Measurements from ENCODE around the gene SLC2A6. TPM values are rescaled to one million over a fixed set of nuclear protein-coding genes. Genes with fewer than 3 reads are reported as not detected.

The SLC2A6 gene
- polyA plus RNA-seq, 1 experiment: 1.7 TPM

DNA sequence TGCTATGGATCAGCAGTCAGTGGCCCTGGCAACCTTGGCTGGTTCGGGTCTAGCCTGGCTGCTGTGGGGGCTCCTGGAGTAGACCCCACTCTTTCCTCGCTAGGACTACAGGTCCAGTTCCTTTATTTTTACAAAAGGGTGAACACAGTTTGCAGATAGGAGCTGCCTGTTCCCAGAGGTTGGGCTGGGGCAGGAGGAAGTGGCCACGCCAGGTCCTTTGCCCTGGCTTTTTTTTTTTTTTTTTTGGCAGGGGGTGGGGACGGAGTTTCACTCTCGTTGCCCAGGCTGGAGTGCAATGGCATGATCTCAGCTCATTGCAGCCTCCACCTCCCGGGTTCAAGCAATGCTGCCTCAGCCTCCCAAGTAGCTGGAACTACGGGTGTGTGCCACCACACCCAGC is 7.9 kb downstream of the SLC2A6 start:
- no peaks in the 10 kb centered on the region; the same call in 1 of the 2 replicates for H3K9me3 ChIP-seq (ENCODE audit: control insufficient read depth, insufficient read depth, low read length)
- H3K27me3 ChIP-seq (ENCODE audit: control insufficient read depth, insufficient read depth, low read length): no peaks in the 10 kb centered on the region
- no peak for DNase-seq (ENCODE audit: low read depth, low spot score)
- CTCF ChIA-PET: interaction anchor here (0.6 kb wide), 1 partner anchor 365 kb away, joined by 3 read pairs; no protein-coding TSS in a partner anchor
- TF ChIP-seq CTCF (IDR thresholded peaks at IDR 0.05; ENCODE audit: low read depth, low read length): no peak
- H3K4me3 ChIP-seq (ENCODE audit: low read depth, low read length): no peak overlapping the region
- POLR2A ChIA-PET: no interaction called here
- no peak overlapping the region for H3K27ac ChIP-seq (ENCODE audit: low read depth, low read length)

DNA sequence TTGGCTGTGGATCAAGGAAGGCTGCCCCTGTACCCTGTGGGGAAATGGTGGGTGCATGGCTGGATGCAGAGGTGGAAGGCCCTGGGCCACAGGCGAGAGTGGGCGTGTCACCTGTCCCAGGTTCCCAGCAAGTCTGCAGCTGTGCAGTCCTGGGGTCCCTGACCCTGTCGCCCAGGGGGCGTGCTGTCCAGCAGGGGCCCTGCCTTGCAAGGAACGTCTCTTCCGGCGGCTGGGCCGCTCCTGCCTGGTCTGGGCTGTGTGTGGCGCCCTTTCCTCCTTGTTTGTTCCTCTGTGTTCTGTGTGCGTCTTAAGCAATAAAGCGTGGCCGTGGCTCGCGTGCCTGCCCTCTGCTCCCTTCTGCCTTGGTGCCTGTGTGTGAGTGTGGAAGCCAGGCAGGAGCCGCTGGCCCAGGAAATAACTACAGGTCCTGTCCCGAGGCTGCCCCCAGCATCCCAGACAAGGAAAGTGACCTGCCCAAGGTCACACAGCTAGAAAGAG is 8.4 kb downstream of the SLC2A6 start:
- H3K9me3 ChIP-seq (ENCODE audit: control insufficient read depth, insufficient read depth, low read length): no peaks in the 10 kb centered on the region; the same call in 1 of the 2 replicates
- CTCF ChIA-PET: interaction anchor here (0.6 kb wide), 1 partner anchor 364 kb away, joined by 3 read pairs; no protein-coding TSS in a partner anchor
- no peak for DNase-seq (ENCODE audit: low read depth, low spot score)
- TF ChIP-seq CTCF (IDR thresholded peaks at IDR 0.05; ENCODE audit: low read depth, low read length): no peak
- H3K27ac ChIP-seq (ENCODE audit: low read depth, low read length): no peak overlapping the region
- POLR2A ChIA-PET: no interaction called here
- H3K4me3 ChIP-seq (ENCODE audit: low read depth, low read length): no peak overlapping the region
- no peaks in the 10 kb centered on the region for H3K27me3 ChIP-seq (ENCODE audit: control insufficient read depth, insufficient read depth, low read length)

DNA sequence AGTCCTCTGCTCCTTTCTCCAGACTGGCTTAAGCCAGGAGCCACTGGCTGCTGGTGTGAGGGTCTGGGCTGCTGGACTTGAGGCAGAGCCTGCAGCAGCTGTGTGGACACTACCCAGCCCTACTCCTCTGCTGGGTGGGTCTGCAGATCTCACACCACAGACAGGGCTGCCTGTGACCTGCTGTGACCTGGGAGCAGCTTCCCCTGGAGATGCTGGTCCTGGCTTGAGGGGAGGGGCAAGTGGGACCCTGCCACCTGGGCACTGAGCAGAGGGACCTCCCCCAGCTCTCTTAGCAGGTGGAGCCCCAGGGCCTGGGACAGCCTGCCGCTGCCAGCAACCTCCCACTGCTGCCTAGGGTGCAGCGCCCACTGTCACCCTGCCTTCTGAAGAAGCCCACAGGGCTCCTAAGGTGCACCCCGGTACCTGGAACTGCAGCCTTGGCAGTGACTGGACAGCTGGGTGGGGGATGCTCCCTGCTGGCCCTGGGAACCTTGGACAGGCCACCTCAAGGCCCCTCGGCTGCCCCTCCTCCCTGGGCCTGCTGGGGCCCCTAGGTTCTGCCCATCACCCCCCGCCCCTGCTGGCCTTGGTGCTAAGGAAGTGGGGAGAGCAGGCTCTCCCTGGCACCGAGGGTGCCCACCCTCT is 10.0 kb downstream of the SLC2A6 start:
- Histone ChIP-seq H3K27ac (ENCODE audit: low read depth, low read length) (no peak overlapping the region), H3K4me3 (ENCODE audit: low read depth, low read length) (no peak overlapping the region), H3K9me3 (ENCODE audit: control insufficient read depth, insufficient read depth, low read length) (no peaks in the 10 kb centered on the region), H3K27me3 (ENCODE audit: control insufficient read depth, insufficient read depth, low read length) (no peaks in the 10 kb centered on the region)
- ChIA-PET POLR2A (interaction anchor here (1.0 kb wide), 1 partner anchor 9 kb away, joined by 5 read pairs; the partner anchor contains the start of gene CACFD1), CTCF (no interaction called here)
- DNase-seq (ENCODE audit: low read depth, low spot score): no peak
- TF ChIP-seq CTCF (IDR thresholded peaks at IDR 0.05; ENCODE audit: low read depth, low read length): no peak

DNA sequence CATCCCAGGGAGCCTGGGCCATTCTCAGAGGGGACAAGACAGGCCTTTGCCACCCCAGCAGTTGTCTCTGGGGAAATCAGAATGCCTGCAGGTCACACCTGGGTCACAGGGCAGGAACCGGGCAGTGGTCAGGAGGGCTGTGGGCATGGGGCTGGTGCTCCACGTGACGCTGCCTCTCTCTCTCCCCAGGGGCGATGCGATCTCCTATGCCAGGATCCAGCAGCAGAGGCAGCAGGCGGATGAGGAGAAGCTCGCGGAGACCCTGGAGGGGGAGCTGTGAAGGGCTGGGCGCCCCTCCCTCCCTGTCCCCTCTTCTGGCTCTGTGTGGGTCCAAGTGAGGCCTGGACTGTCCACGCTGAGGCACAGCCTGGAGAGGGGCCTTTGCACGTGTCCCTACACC is 10.5 kb downstream of the SLC2A6 start:
- H3K4me3 ChIP-seq (ENCODE audit: low read depth, low read length): no peak overlapping the region
- no peak for TF ChIP-seq CTCF (IDR thresholded peaks at IDR 0.05; ENCODE audit: low read depth, low read length)
- H3K27me3 ChIP-seq (ENCODE audit: control insufficient read depth, insufficient read depth, low read length): no peaks in the 10 kb centered on the region
- CTCF ChIA-PET: no interaction called here
- no peaks in the 10 kb centered on the region for H3K9me3 ChIP-seq (ENCODE audit: control insufficient read depth, insufficient read depth, low read length)
- no peak for DNase-seq (ENCODE audit: low read depth, low spot score)
- POLR2A ChIA-PET: no interaction called here
- no peak overlapping the region for H3K27ac ChIP-seq (ENCODE audit: low read depth, low read length)

GRCh38 chr9:133467101-133467500 is 11.8 kb downstream of the SLC2A6 start:
- POLR2A ChIA-PET: no interaction called here
- CTCF ChIA-PET: no interaction called here
- no peak overlapping the region for H3K27ac ChIP-seq (ENCODE audit: low read depth, low read length)
- DNase-seq (ENCODE audit: low read depth, low spot score): no peak
- no peak for TF ChIP-seq CTCF (IDR thresholded peaks at IDR 0.05; ENCODE audit: low read depth, low read length)
- H3K4me3 ChIP-seq (ENCODE audit: low read depth, low read length): no peak overlapping the region
- H3K27me3 ChIP-seq (ENCODE audit: control insufficient read depth, insufficient read depth, low read length): peaks cover 2% of the 10 kb centered on the region
- no peaks in the 10 kb centered on the region for H3K9me3 ChIP-seq (ENCODE audit: control insufficient read depth, insufficient read depth, low read length)

Data from AG04450 (cell line).